NCI-H2029 (cell line): ENCODE measurements around the gene CAMKV.

ENCODE experiments used
- DNase-seq: peaks from one replicate; lab custom pipeline; 2025; lab: John Stamatoyannopoulos, UW

The CAMKV gene

DNA sequence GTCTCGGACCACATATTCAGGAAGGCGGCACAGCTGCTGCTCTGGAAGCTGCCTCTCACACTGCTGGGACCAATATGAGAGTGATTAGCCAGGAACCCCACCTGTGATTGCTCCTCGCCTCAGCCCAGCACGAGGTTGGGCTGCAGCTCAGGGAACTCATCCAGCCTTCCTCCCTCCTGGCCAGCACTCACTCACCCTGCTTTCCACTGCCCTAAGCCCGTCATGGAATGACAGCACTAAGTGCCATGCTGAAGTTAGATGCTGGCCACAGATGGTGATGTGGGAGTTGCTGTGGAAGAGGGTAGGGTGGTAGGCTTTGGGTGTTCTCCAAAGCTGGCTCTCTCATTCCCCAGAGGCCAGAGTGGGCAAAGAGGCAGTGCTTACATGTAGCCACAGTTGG is 26.6 kb upstream of the CAMKV start:
- no peak for DNase-seq

- DNase-seq, result no peak
Measured at GRCh38 chr3:49895791-49896190, 26.1 kb upstream of the CAMKV start.

GRCh38 chr3:49889296-49889695 is 19.6 kb upstream of the CAMKV start:
- no peak for DNase-seq

DNA sequence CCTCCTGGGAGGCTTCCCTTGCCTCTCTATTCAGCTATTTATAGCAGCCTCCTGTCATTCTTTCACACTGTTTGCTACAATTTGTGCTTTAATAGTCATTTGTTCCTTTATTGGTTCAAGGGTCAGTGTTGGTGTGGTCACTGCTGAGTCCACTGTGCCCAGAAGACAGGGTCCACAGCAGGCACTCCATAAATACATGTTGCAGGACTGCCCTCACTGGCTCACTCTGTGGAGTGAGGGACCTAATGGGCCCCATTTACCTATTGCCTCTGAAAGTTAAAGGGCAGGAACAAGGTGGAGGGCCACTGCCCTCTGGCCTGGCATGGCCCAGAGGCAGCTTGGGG is 17.2 kb upstream of the CAMKV start:
- DNase-seq, result no peak

- no peak for DNase-seq
Measured at GRCh38 chr3:49883998-49884397, 14.3 kb upstream of the CAMKV start.

DNA sequence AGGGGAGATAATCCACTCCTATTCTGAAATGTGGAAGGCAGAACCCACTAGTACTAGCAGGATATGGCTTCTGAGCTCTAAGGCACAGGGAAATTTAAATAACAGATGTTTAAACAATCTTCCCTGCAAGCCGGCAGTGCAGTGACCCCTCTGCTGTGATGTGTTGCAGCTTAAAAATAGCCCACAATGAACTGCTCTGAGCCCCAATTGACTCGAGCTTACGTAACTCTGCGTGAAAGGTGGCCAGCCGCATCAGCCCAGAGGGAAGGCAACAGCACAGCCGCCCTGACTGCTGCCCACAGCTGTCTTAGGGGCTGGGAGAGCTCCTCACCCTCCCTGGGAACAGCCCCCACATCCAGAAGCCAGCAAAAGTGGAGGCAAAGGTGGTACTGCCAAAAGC is 12.5 kb upstream of the CAMKV start:
- DNase-seq, result no peak

DNA sequence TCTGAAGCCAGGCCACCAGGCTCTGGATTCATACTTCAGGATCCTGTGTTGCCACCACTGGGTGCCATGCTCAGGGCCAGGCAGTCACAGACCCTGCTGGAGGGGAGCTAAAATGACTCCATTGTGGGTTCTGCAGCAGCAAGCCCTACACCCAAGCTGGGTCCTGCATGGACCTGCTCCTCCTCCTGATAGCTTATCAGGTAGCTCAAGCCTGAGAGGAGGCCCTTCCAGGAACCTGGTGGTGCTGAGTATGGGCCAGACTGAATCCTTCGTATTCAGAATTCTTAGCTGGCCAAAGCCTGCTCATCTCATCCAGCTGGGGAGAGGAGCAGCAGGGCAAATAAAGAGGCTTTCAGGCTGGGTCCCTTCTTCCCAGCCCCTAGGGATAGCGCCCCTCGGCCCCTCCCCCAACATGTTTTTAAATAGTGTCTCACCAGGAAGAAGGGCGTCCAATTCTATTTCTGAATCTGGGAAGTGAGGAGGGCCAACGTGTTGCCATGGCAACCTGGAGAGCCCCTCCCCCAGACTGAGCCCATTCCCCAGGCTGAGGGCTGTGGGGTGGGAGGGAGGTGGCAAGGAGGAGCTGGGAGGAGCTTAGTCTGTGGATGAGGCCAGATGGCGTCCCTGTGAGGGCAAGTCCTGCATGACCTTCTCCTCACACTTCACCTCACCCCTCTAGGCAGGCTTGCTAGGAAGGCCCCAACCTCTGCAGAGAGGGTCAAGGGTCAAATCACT is 11.0 kb upstream of the CAMKV start:
- DNase-seq, result no peak

GRCh38 chr3:49879721-49880120 is 10.0 kb upstream of the CAMKV start:
- no peak for DNase-seq

GRCh38 chr3:49878686-49879085 is 9.0 kb upstream of the CAMKV start:
- DNase-seq, result no peak

- no peak for DNase-seq
Measured at GRCh38 chr3:49877716-49878115, 8.0 kb upstream of the CAMKV start.

DNA sequence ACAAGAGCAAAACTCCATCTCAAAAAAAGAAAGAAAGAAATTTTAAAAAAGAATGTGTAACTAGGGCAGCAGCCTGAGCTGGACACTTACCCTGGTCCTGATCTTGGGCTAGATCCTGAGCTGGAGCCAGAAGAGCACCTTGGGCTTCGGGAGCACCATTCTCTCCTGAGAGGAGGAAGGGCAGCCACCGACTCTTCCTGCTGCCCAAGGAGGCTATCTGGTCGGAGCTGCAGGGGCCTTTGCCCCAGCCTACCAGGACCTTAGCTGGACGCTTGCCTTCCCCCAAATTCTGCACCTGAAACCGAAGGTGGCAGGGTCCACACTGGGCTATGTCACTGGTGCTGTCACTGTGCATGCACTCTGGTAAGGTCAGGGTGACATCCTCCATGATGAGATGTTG is 6.9 kb upstream of the CAMKV start:
- no peak for DNase-seq

- no peak for DNase-seq
Measured at GRCh38 chr3:49873623-49874022, 3.9 kb upstream of the CAMKV start.

DNA sequence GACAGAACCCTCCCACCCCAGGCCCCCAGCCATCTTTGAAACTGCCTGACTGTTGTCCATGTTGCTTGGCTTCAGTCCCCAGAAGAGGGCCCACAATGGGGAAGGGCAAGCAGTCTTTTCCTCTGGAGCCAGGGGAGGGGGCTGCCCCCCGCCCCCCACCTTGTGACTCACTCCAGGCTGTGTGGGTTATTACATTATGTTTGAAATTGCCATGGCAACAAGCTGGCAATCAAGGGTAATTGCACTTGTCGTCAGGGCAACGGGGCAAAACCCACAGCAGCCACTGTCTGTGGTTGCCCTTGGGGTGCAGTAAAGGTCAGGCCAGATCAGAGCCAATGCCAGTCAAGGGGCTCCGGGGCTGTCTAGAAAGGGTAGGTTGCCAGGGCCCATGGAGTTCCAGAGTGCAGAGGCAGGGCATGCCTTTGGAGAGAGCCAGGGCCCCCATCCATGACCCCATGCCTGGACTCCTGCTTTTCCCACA is 3.1 kb upstream of the CAMKV start:
- no peak for DNase-seq

GRCh38 chr3:49871531-49872153 is 1.9 kb upstream of the CAMKV start:
- DNase-seq, result no peak

DNA sequence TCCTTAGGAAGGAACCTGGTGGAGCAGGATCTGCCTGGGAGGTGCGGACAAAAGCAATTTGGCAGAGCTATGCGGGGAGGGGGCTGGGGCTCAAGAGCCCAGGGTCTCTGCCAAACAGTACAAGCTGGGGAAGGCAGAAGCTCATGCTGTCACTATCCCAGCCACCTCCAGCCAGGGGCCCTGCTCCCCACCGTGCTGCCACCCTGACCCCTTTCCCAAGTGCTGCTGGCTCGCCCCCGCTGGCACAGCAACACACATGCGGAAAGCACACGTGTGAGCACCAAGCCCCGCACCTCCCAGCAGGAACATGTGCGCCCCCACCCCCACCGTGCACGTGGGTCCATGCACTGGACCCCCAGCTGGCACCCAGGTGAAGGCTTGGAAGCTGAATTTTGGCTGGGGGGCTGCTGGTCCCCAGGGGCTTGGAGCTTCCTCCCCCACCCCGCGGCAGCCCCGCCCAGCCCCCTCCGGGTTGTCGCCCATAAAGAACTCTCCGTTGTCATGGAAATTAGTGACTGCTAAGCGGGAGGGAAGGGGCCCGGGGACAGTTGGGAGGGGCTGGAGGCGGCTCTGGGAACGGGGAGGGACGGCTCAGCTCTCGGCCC is 742 bp downstream of the CAMKV start:
- no peak for DNase-seq

GRCh38 chr3:49867871-49868321 is 1.8 kb downstream of the CAMKV start:
- DNase-seq, result no peak

GRCh38 chr3:49867400-49867799 is 2.3 kb downstream of the CAMKV start:
- DNase-seq, result no peak

- DNase-seq, result no peak
Measured at GRCh38 chr3:49865198-49865784, 4.4 kb downstream of the CAMKV start.

- no peak for DNase-seq
Measured at GRCh38 chr3:49864505-49864904, 5.2 kb downstream of the CAMKV start.

GRCh38 chr3:49859576-49860305 is 10.0 kb downstream of the CAMKV start:
- DNase-seq, result no peak

DNA sequence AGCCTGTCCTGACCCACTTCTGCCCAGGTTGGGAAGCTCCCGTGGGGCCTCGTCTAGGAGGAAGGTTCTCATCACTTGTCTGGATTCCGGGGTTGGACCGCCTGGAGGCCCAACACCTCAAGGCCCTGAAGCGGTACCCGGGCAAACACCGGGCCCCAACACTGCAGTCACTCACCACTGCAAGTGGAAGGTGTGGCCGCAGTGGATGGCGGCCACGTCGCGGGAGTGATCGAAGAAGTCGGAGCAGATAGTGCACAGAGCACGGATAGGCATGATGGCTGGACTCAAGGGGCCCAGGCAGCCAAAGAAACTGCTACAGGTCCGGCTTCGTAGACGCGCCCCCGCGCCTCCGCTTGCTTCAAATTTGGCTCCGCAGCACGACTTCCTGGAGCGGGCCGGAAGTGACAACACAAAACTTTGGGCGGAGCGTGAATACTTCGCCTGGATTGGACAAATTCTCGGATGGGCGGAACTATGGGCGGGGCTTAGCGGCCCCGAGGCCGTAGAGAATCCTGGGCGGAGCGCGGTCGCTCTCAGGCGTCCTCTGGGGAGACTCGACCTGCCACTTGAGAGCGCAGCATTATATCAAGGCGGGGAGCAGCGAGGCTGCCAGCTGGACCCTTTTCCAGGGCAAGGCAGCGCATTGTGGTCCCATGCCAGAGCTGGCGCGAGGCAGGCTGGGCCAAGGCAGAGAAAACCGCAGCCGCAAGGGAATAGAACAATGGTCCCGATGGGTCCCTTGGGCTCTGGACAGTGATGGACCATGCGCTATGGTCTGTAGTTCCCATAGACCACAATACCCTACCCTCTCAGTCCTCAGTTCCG is 13.3 kb downstream of the CAMKV start, which contains the start of gene TRAIP:
Gene TRAIP (minus strand): TSS at position 384 of the 825 bp plus-strand sequence. CDS start 111 bp downstream, at position 273.
- DNase-seq, result peak; percentile 79
